Upper lobe of left lung (tissue), 6 donors: ENCODE results near the gene GRIK3. TPM values are rescaled to one million over a fixed set of nuclear protein-coding genes. Genes with fewer than 3 reads are reported as not detected.
A peak's percentile ranks its signal among the peaks of the same experiment; 100 is the strongest.

ENCODE experiments used
- ATAC-seq, 2 donors: fragments of 200-7000 bp; cut with Tn5 transposase; one replicate each; pipeline ENCODE4 v1.9.1; 2022; ENCODE audit warnings: mild to moderate bottlenecking in 2 of 2, moderate library complexity in 2 of 2; ENCODE audit not compliant: low FRiP score in 2 of 2
- DNase-seq, 2 donors: peaks; one replicate each; pipeline ENCODE4 v3.0.0-alpha.2; 2019 to 2020
- H3K27ac ChIP-seq, 4 donors: fragments of 200-600 bp; sonication (generic); one replicate each; pipeline ENCODE4 v1.5.1; 2016 to 2019
- H3K27me3 ChIP-seq, 4 donors: fragments of 200-600 bp; sonication (generic); one replicate each; pipeline ENCODE4 v1.5.1; 2017 to 2019
- H3K36me3 ChIP-seq, 4 donors: fragments of 200-600 bp; sonication (generic); one replicate each; pipeline ENCODE4 v1.5.1; 2016 to 2019
- H3K4me1 ChIP-seq, 4 donors: fragments of 200-600 bp; sonication (generic); one replicate each; pipeline ENCODE4 v1.5.1; 2018 to 2019
- H3K4me3 ChIP-seq, 4 donors: fragments of 200-600 bp; sonication (generic); one replicate each; pipeline ENCODE4 v1.5.1; 2017 to 2019; ENCODE audit warnings: mild to moderate bottlenecking in 2 of 4, moderate library complexity in 1 of 4
- H3K9me3 ChIP-seq, 4 donors: fragments of 200-600 bp; sonication (generic); one replicate each; pipeline ENCODE4 v1.5.1; 2018 to 2019
- CTCF ChIP-seq, 6 experiments: fragments of 450-650 bp in 4 of 6; fragments of 200-600 bp in 2 of 6; sonication (generic) in 2 of 6; IDR thresholded peaks; one replicate each; pipeline ENCODE4 v1.5.1; 2016 to 2019; ENCODE audit warnings: antibody characterized with exemption in 6 of 6
- EP300 ChIP-seq, 4 donors: sonication (generic); formaldehyde crosslinking; IDR thresholded peaks; one replicate each; pipeline ENCODE4 v1.5.1; 2017; ENCODE audit warnings: antibody characterized with exemption in 4 of 4, control low read depth in 2 of 4
- POLR2A ChIP-seq, 4 donors: fragments of 450-650 bp; IDR thresholded peaks; one replicate each; pipeline ENCODE4 v1.5.1; 2016 to 2017; ENCODE audit warnings: antibody characterized with exemption in 4 of 4, mild to moderate bottlenecking in 2 of 4
- POLR2AphosphoS5 ChIP-seq, 2 donors: sonication (generic); formaldehyde crosslinking; IDR thresholded peaks; one replicate each; pipeline ENCODE4 v1.5.1; 2017; ENCODE audit warnings: antibody characterized with exemption in 2 of 2
- WGBS, 2 donors: methylation state at CpG; one replicate each; pipeline ENCODE4 v1.1.5; 2017 to 2018; 5-methylcytosine and 5-hydroxymethylcytosine counted together
- total RNA-seq, 6 donors: library from RNA; depleted of rRNA in 4 of 6; stranded (reverse); fragments of >200 nt in 4 of 6; gene quantifications; one replicate each; pipeline versions ENCODE4 v1.1.0 to v1.2.1, GENCODE V29; 2016 to 2021
- donor health status: DM: no; HTN: no; CAD: no; lungs with moderate emphysema.
- donor health status: DM: no; HTN: yes; CAD: no; lungs with severe emphysema.

The GRIK3 gene
- total RNA-seq, 6 donors from 2014 or later = 0.10 to 0.22 TPM; not detected in 4

DNA sequence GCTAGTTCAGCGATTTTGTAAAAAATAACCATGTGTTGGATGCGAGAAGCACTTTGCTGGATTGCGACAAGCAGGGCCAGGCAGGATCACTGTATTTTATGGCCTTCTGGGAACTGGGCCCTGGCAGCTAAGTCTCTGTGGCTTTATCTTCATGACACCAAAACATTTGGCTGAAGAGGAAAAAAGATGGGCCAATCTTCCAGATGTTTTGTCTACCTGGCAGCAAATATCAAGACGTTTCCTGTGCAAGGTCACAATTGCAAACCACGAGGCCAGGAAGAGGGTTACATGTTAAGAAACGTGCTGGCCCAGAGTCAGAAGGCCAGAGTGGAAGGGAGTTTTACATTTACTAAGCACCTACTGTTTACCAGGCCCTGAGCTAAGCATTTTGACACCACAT is 22.1 kb downstream of the GRIK3 start:
- no peaks in the 10 kb centered on the region for H3K4me1 ChIP-seq
- TF ChIP-seq CTCF (IDR thresholded peaks at IDR 0.05) = no peak
- TF ChIP-seq EP300 (IDR thresholded peaks at IDR 0.05) = no peak
- no peak for TF ChIP-seq POLR2A (IDR thresholded peaks at IDR 0.05)
- TF ChIP-seq POLR2AphosphoS5 (IDR thresholded peaks at IDR 0.05) = no peak
- H3K36me3 ChIP-seq = no peaks in the 10 kb centered on the region
- H3K27ac ChIP-seq = no peak overlapping the region
- ATAC-seq (no peak), DNase-seq (no peak)
- H3K9me3 ChIP-seq = no peaks in the 10 kb centered on the region
- no peaks in the 10 kb centered on the region for H3K27me3 ChIP-seq
- H3K4me3 ChIP-seq = no peak overlapping the region
- 51 to 53% methylated on average over 6 of the region's 6 CpGs for WGBS, 2 donors

- TF ChIP-seq EP300 (IDR thresholded peaks at IDR 0.05) = no peak
- TF ChIP-seq CTCF (IDR thresholded peaks at IDR 0.05) = no peak
- TF ChIP-seq POLR2A (IDR thresholded peaks at IDR 0.05) = no peak
- TF ChIP-seq POLR2AphosphoS5 (IDR thresholded peaks at IDR 0.05) = no peak
- ATAC-seq = no peak
- no peaks in the 10 kb centered on the region for H3K4me1 ChIP-seq
- DNase-seq = no peak
- 57 to 68% methylated on average over 4 of the region's 4 CpGs for WGBS, 2 donors
- H3K4me3 ChIP-seq = no peak overlapping the region
- H3K9me3 ChIP-seq = no peaks in the 10 kb centered on the region
- no peaks in the 10 kb centered on the region for H3K36me3 ChIP-seq
- H3K27ac ChIP-seq = no peak overlapping the region
- H3K27me3 ChIP-seq = no peaks in the 10 kb centered on the region
Measured at GRCh38 chr1:37010011-37010410, 24.3 kb downstream of the GRIK3 start.

DNA sequence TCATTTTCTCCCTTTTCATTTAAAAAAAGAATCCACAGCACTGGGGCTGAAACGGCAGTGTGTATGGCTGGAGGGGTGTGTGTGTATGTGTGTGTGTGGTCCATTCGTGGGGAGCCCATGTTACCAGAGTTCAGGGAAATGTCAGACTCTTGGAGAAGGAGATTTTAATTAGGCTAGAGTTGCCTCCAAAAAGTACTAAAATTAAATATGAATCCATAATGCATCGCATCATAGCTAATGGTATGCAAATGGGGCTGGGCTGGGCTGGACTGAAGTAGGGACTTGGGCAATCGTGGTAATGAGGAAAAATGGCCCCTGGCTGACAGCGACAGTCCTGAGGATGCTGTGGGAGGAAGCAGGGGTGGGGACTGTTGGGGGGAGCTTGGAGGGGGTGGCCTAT is 24.8 kb downstream of the GRIK3 start:
- ATAC-seq = no peak
- Histone ChIP-seq H3K4me3 (no peak overlapping the region), H3K27ac (no peak overlapping the region), H3K4me1 (no peaks in the 10 kb centered on the region), H3K9me3 (no peaks in the 10 kb centered on the region), H3K36me3 (no peaks in the 10 kb centered on the region), H3K27me3 (no peaks in the 10 kb centered on the region)
- DNase-seq = no peak
- no peak for TF ChIP-seq POLR2AphosphoS5 (IDR thresholded peaks at IDR 0.05)
- no peak for TF ChIP-seq CTCF (IDR thresholded peaks at IDR 0.05)
- 48 to 51% methylated on average over 5 of the region's 5 CpGs for WGBS, 2 donors

DNA sequence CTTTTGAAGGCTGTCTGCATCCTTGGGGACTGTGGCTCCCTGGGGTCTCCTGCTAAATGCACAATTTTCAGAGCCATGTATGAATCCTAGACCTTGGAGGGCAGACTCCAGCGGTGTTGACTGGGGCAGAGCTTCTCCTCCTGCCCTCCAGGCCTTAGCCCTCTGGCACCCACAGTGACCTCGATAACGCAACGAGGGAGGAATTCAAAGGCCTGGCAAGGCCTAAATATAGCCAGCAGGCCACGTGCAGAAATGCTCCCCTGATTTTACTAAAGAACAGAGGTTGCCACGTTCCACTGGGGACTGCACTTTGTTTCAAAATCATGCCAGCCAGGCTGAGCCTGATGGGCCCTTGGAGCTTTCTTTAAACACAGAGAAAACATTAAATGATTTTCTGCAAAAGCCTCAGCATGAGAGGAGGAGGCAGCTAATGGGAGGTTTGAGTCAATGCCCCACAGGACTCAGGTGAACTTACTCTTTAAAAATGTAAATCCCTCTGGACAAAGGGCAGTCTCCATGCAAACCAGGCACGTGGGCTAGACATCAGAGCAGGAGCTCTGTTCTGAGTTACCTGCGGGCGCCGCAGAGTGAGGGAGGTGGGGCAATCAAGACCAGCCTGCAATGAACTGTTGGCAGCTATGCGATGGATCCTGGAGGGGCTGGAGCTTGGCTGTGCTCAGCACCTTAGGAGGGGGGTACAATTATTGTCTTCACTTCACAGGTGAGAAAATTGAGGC is 28.0 kb downstream of the GRIK3 start:
- no peak overlapping the region for H3K4me3 ChIP-seq
- no peaks in the 10 kb centered on the region for H3K36me3 ChIP-seq
- no peak overlapping the region for H3K27ac ChIP-seq
- H3K4me1 ChIP-seq = no peaks in the 10 kb centered on the region
- no peak for TF ChIP-seq POLR2AphosphoS5 (IDR thresholded peaks at IDR 0.05)
- TF ChIP-seq EP300 (IDR thresholded peaks at IDR 0.05) = no peak
- TF ChIP-seq CTCF (IDR thresholded peaks at IDR 0.05) = no peak
- no peak for TF ChIP-seq POLR2A (IDR thresholded peaks at IDR 0.05)
- H3K27me3 ChIP-seq = no peaks in the 10 kb centered on the region
- peak in 1 of 2 donors; percentile 9 for ATAC-seq
- no peaks in the 10 kb centered on the region for H3K9me3 ChIP-seq
- WGBS, 2 donors = 69% methylated on average over 7 to 11 of the region's 11 CpGs
- no peak for DNase-seq

DNA sequence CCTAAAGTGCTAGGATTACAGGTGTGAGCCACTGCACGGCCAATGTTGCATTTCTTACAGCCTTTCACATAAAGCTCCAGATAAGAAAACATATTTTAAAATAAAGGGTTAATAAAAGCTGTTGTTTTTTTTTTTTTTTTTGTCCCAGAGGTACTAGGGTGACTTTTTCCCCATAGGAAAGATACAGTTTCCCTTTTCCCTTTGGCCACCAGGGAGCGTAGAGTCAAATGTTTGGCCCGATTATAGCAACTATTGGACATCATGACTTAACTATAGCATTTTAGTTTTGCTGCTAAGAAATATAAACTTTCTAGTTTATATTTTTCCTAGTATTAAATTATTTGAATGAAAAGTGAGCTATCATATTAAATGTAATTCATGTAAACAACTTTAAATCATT is 31.4 kb downstream of the GRIK3 start:
- no peaks in the 10 kb centered on the region for H3K9me3 ChIP-seq
- no peak for TF ChIP-seq POLR2AphosphoS5 (IDR thresholded peaks at IDR 0.05)
- TF ChIP-seq POLR2A (IDR thresholded peaks at IDR 0.05) = no peak
- TF ChIP-seq EP300 (IDR thresholded peaks at IDR 0.05) = no peak
- no peak for TF ChIP-seq CTCF (IDR thresholded peaks at IDR 0.05)
- no peaks in the 10 kb centered on the region for H3K36me3 ChIP-seq
- DNase-seq = no peak
- 90 to 93% methylated on average over 3 of the region's 3 CpGs for WGBS, 2 donors
- ATAC-seq = no peak
- H3K27me3 ChIP-seq = no peaks in the 10 kb centered on the region
- H3K27ac ChIP-seq = no peak overlapping the region
- no peaks in the 10 kb centered on the region for H3K4me1 ChIP-seq
- no peak overlapping the region for H3K4me3 ChIP-seq
